ENCODE data around the gene TSC2. TPM values are rescaled to one million over a fixed set of nuclear protein-coding genes. Genes with fewer than 3 reads are reported as not detected.

TSC2 gene
- total and polyA plus RNA-seq, 4 donors, result 36.5 to 146 (median 72.7) TPM

GRCh38 chr16:2058420-2058819 is 10.6 kb downstream of the TSC2 start:
- H3K9ac ChIP-seq (ENCODE audit: insufficient read depth in 1 of 2, low read length in 2 of 2), result no peak overlapping the region
- no peak overlapping the region for H3K4me3 ChIP-seq
- no peak overlapping the region for H3K27ac ChIP-seq (ENCODE audit: low read depth in 1 of 2, low read length in 1 of 2)
- TF ChIP-seq, protein P1, sequence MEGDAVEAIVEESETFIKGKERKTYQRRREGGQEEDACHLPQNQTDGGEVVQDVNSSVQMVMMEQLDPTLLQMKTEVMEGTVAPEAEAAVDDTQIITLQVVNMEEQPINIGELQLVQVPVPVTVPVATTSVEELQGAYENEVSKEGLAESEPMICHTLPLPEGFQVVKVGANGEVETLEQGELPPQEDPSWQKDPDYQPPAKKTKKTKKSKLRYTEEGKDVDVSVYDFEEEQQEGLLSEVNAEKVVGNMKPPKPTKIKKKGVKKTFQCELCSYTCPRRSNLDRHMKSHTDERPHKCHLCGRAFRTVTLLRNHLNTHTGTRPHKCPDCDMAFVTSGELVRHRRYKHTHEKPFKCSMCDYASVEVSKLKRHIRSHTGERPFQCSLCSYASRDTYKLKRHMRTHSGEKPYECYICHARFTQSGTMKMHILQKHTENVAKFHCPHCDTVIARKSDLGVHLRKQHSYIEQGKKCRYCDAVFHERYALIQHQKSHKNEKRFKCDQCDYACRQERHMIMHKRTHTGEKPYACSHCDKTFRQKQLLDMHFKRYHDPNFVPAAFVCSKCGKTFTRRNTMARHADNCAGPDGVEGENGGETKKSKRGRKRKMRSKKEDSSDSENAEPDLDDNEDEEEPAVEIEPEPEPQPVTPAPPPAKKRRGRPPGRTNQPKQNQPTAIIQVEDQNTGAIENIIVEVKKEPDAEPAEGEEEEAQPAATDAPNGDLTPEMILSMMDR (IDR thresholded peaks at IDR 0.05; ENCODE audit: control extremely low read depth, extremely low read depth), result no peak
- no peaks in the 10 kb centered on the region for H3K4me1 ChIP-seq (ENCODE audit: control insufficient read depth in 5 of 5, insufficient read depth in 5 of 5, low read length in 5 of 5)
- ATAC-seq (ENCODE audit: insufficient read depth, low FRiP score), result no peak
- no peaks in the 10 kb centered on the region for H3K27me3 ChIP-seq (ENCODE audit: control insufficient read depth in 3 of 3, insufficient read depth in 3 of 3, low read length in 2 of 3)
- H3K36me3 ChIP-seq (ENCODE audit: control insufficient read depth in 4 of 4, insufficient read depth in 4 of 4, low read length in 4 of 4), result peaks cover 0 to 68% (median 25%) of the 10 kb centered on the region in 4 donors
- WGBS, 2 donors, result 90 to 93% methylated on average over 13 of the region's 13 CpGs
- no peak for DNase-seq
- H3K9me3 ChIP-seq (ENCODE audit: control insufficient read depth in 4 of 4, insufficient read depth in 3 of 4, low read length in 3 of 4), result no peaks in the 10 kb centered on the region

DNA sequence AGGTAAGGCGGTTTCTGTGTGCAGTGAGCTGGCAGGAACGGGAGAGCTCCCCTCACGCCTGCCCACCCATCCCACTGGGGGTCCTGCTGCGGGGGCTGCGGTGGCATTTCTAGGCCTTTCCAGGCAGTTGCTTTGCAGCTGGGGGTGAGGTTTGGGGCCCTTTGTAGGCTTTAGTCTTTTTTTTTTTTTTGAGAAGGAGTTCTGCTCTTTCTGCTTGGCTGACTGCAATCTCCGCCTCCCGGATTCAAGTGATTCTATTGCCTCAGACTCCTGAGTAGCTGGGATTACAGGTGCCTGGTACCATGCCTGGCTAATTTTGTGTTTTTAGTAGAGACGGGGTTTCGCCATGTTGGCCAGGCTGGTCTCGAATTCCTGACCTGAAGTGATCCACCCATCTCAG is 11.1 kb downstream of the TSC2 start:
- Histone ChIP-seq H3K9me3 (ENCODE audit: control insufficient read depth in 4 of 4, insufficient read depth in 3 of 4, low read length in 3 of 4) (no peaks in the 10 kb centered on the region), H3K9ac (ENCODE audit: insufficient read depth in 1 of 2, low read length in 2 of 2) (no peak overlapping the region), H3K27ac (ENCODE audit: low read depth in 1 of 2, low read length in 1 of 2) (no peak overlapping the region), H3K4me1 (ENCODE audit: control insufficient read depth in 5 of 5, insufficient read depth in 5 of 5, low read length in 5 of 5) (no peaks in the 10 kb centered on the region), H3K27me3 (ENCODE audit: control insufficient read depth in 3 of 3, insufficient read depth in 3 of 3, low read length in 2 of 3) (no peaks in the 10 kb centered on the region), H3K4me3 (no peak overlapping the region), H3K36me3 (ENCODE audit: control insufficient read depth in 4 of 4, insufficient read depth in 4 of 4, low read length in 4 of 4) (peaks cover 0 to 68% (median 27%) of the 10 kb centered on the region in 4 donors)
- DNase-seq (no peak), ATAC-seq (ENCODE audit: insufficient read depth, low FRiP score) (no peak)
- WGBS, 2 donors, result 95 to 98% methylated on average over 10 of the region's 10 CpGs
- TF ChIP-seq, protein P1 (IDR thresholded peaks at IDR 0.05; ENCODE audit: control extremely low read depth, extremely low read depth), result no peak

GRCh38 chr16:2060346-2060745 is 12.6 kb downstream of the TSC2 start:
- Histone ChIP-seq H3K9me3 (ENCODE audit: control insufficient read depth in 4 of 4, insufficient read depth in 3 of 4, low read length in 3 of 4) (no peaks in the 10 kb centered on the region), H3K27me3 (ENCODE audit: control insufficient read depth in 3 of 3, insufficient read depth in 3 of 3, low read length in 2 of 3) (no peaks in the 10 kb centered on the region), H3K9ac (ENCODE audit: insufficient read depth in 1 of 2, low read length in 2 of 2) (no peak overlapping the region), H3K27ac (ENCODE audit: low read depth in 1 of 2, low read length in 1 of 2) (no peak overlapping the region), H3K4me3 (no peak overlapping the region), H3K36me3 (ENCODE audit: control insufficient read depth in 4 of 4, insufficient read depth in 4 of 4, low read length in 4 of 4) (peaks cover 0 to 63% (median 30%) of the 10 kb centered on the region in 4 donors), H3K4me1 (ENCODE audit: control insufficient read depth in 5 of 5, insufficient read depth in 5 of 5, low read length in 5 of 5) (no peaks in the 10 kb centered on the region)
- TF ChIP-seq, protein P1 (IDR thresholded peaks at IDR 0.05; ENCODE audit: control extremely low read depth, extremely low read depth), result no peak
- DNase-seq (no peak), ATAC-seq (ENCODE audit: insufficient read depth, low FRiP score) (no peak)
- WGBS, 2 donors, result 87 to 96% methylated on average over 17 of the region's 17 CpGs

GRCh38 chr16:2061023-2061422 is 13.2 kb downstream of the TSC2 start:
- no peaks in the 10 kb centered on the region for H3K27me3 ChIP-seq (ENCODE audit: control insufficient read depth in 3 of 3, insufficient read depth in 3 of 3, low read length in 2 of 3)
- peaks cover 6 to 68% (median 35%) of the 10 kb centered on the region in 4 donors for H3K36me3 ChIP-seq (ENCODE audit: control insufficient read depth in 4 of 4, insufficient read depth in 4 of 4, low read length in 4 of 4)
- no peak overlapping the region for H3K9ac ChIP-seq (ENCODE audit: insufficient read depth in 1 of 2, low read length in 2 of 2)
- no peak for ATAC-seq (ENCODE audit: insufficient read depth, low FRiP score)
- TF ChIP-seq, protein P1 (IDR thresholded peaks at IDR 0.05; ENCODE audit: control extremely low read depth, extremely low read depth), result no peak
- H3K9me3 ChIP-seq (ENCODE audit: control insufficient read depth in 4 of 4, insufficient read depth in 3 of 4, low read length in 3 of 4), result no peaks in the 10 kb centered on the region
- no peaks in the 10 kb centered on the region for H3K4me1 ChIP-seq (ENCODE audit: control insufficient read depth in 5 of 5, insufficient read depth in 5 of 5, low read length in 5 of 5)
- H3K27ac ChIP-seq (ENCODE audit: low read depth in 1 of 2, low read length in 1 of 2), result no peak overlapping the region
- H3K4me3 ChIP-seq, result no peak overlapping the region
- no peak for DNase-seq
- WGBS, 2 donors, result 96 to 97% methylated on average over 18 of the region's 18 CpGs
